Liver (tissue), 9 donors: ENCODE results near the gene TRIM7. TPM values are rescaled to one million over a fixed set of nuclear protein-coding genes. Genes with fewer than 3 reads are reported as not detected.

Experiments used
- DNase-seq: peaks from one replicate; pipeline ENCODE4 v3.0.0-alpha.2; 2017; ENCODE audit warnings: low spot score
- H3K27ac ChIP-seq, 2 donors: one replicate each; pipeline ENCODE4 v1.7.0; 2013; ENCODE audit warnings: inconsistent platforms in 2 of 2, low read length in 2 of 2, control low read depth in 1 of 2, low read depth in 1 of 2, mild to moderate bottlenecking in 1 of 2
- H3K27me3 ChIP-seq, 4 donors: one replicate each; pipeline versions ENCODE4 v1.6.1 to v1.7.0; 2013; ENCODE audit warnings: low read length in 3 of 4, inconsistent platforms in 1 of 4, mild to moderate bottlenecking in 1 of 4, moderate library complexity in 1 of 4; ENCODE audit not compliant: control insufficient read depth in 4 of 4, insufficient read depth in 4 of 4
- H3K36me3 ChIP-seq, 4 donors: one replicate each; pipeline versions ENCODE4 v1.6.1 to v1.7.0; 2013; ENCODE audit warnings: low read length in 3 of 4, mild to moderate bottlenecking in 3 of 4, low read depth in 1 of 4, moderate library complexity in 1 of 4; ENCODE audit not compliant: control insufficient read depth in 4 of 4, insufficient read depth in 3 of 4
- H3K4me1 ChIP-seq, 4 donors: one replicate each; pipeline versions ENCODE4 v1.6.1 to v1.7.0; 2013; ENCODE audit warnings: low read length in 3 of 4, mild to moderate bottlenecking in 3 of 4, moderate library complexity in 1 of 4; ENCODE audit not compliant: control insufficient read depth in 4 of 4, insufficient read depth in 4 of 4
- H3K4me3 ChIP-seq, 3 donors: one replicate each; pipeline versions ENCODE4 v1.6.1 to v1.7.0; 2013; ENCODE audit warnings: low read length in 3 of 3, control low read depth in 1 of 3, low read depth in 1 of 3, mild to moderate bottlenecking in 1 of 3
- H3K9ac ChIP-seq, 2 donors: one replicate each; pipeline ENCODE4 v1.7.0; 2013; ENCODE audit warnings: low read length in 2 of 2, mild to moderate bottlenecking in 2 of 2, moderate library complexity in 2 of 2, control low read depth in 1 of 2, low read depth in 1 of 2
- H3K9me3 ChIP-seq, 4 donors: one replicate each; pipeline versions ENCODE4 v1.6.1 to v1.7.0; 2013; ENCODE audit warnings: low read length in 3 of 4; ENCODE audit not compliant: control insufficient read depth in 4 of 4
- ATF3 ChIP-seq: IDR thresholded peaks from 2 replicates; pipeline ENCODE4 v1.6.1; 2016; ENCODE audit warnings: antibody characterized with exemption
- CTCF ChIP-seq: fragments of 150-350 bp; IDR thresholded peaks from 2 replicates; pipeline ENCODE4 v1.5.1; 2017; ENCODE audit warnings: improper control_type of control experiment, low read depth, low read length; ENCODE audit not compliant: missing input control
- EGR1 ChIP-seq, 2 donors: IDR thresholded peaks; 2 replicates each; pipeline ENCODE4 v1.6.1; 2016 to 2018; ENCODE audit warnings: antibody characterized with exemption in 2 of 2, low read depth in 2 of 2
- FOXA1 ChIP-seq: IDR thresholded peaks from 2 replicates; pipeline ENCODE4 v1.6.1; 2016; ENCODE audit warnings: antibody characterized with exemption
- FOXA2 ChIP-seq: IDR thresholded peaks from 2 replicates; pipeline ENCODE4 v1.6.1; 2016; ENCODE audit warnings: antibody characterized with exemption
- GABPA ChIP-seq, 2 donors: IDR thresholded peaks in 1 of 2; conservative IDR thresholded peaks in 1 of 2; 2 replicates each; pipeline ENCODE4 v1.6.1; 2016; ENCODE audit warnings: antibody characterized with exemption in 2 of 2, mild to moderate bottlenecking in 1 of 2, moderate library complexity in 1 of 2
- HNF4A ChIP-seq, 2 donors: conservative IDR thresholded peaks; 2 replicates each; pipeline ENCODE4 v1.6.1; 2016; ENCODE audit warnings: antibody characterized with exemption in 2 of 2, mild to moderate bottlenecking in 2 of 2
- HNF4G ChIP-seq: IDR thresholded peaks from 2 replicates; pipeline ENCODE4 v1.6.1; 2016; ENCODE audit warnings: antibody characterized with exemption
- JUND ChIP-seq, 2 donors: IDR thresholded peaks; 2 replicates each; pipeline ENCODE4 v1.6.1; 2016; ENCODE audit warnings: antibody characterized with exemption in 2 of 2
- MAX ChIP-seq: IDR thresholded peaks from 2 replicates; pipeline ENCODE4 v1.6.1; 2016; ENCODE audit warnings: antibody characterized with exemption
- NR2F2 ChIP-seq: IDR thresholded peaks from 2 replicates; pipeline ENCODE4 v1.6.1; 2016; ENCODE audit warnings: antibody characterized with exemption
- RAD21 ChIP-seq, 2 donors: IDR thresholded peaks; 2 replicates each; pipeline ENCODE4 v1.6.1; 2016; ENCODE audit warnings: antibody characterized with exemption in 2 of 2, mild to moderate bottlenecking in 2 of 2
- REST ChIP-seq: IDR thresholded peaks from 2 replicates; pipeline ENCODE4 v1.6.1; 2016; ENCODE audit warnings: antibody characterized with exemption, mild to moderate bottlenecking
- RXRA ChIP-seq, 2 donors: IDR thresholded peaks; 2 replicates each; pipeline ENCODE4 v1.6.1; 2017 to 2018; ENCODE audit warnings: antibody characterized with exemption in 2 of 2, mild to moderate bottlenecking in 1 of 2
- SP1 ChIP-seq: IDR thresholded peaks from 2 replicates; pipeline ENCODE4 v1.6.1; 2018; ENCODE audit warnings: antibody characterized with exemption, mild to moderate bottlenecking
- TAF1 ChIP-seq: conservative IDR thresholded peaks from 2 replicates; pipeline ENCODE4 v1.6.1; 2016; ENCODE audit warnings: antibody characterized with exemption, mild to moderate bottlenecking
- YY1 ChIP-seq: IDR thresholded peaks from 2 replicates; pipeline ENCODE4 v1.6.1; 2016; ENCODE audit warnings: antibody characterized with exemption, mild to moderate bottlenecking
- ZBTB33 ChIP-seq: IDR thresholded peaks from 2 replicates; pipeline ENCODE4 v1.6.1; 2016; ENCODE audit warnings: antibody characterized with exemption
- WGBS: extraction: QIAGEN DNeasy Blood & Tissue Kit; methylation state at CpG from one replicate; pipeline ENCODE4 v1.1.7; 2013; 5-methylcytosine and 5-hydroxymethylcytosine counted together
- polyA plus RNA-seq, 2 donors: library from polyadenylated mRNA; stranded (reverse) in 1 of 2; unstranded in 1 of 2; fragments of 200-250 nt in 1 of 2; fragments of >200 nt in 1 of 2; fragmentation: Nextera tagmentation in 1 of 2; extraction: Ambion mirVana in 1 of 2; gene quantifications; one replicate each; pipeline versions ENCODE4 v1.2.1 to v1.2.3, GENCODE V29; 2013 to 2015
- total RNA-seq, 2 donors: library from RNA; depleted of rRNA; stranded (reverse); fragments of >200 nt; gene quantifications; one replicate each; pipeline ENCODE4 v1.2.3, GENCODE V29; 2014
- donor health status: healthy.
- donor health status: healthy.
- donor health status: healthy.
- donor health status: healthy.
- donor health status: healthy.

TRIM7 gene
- total and polyA plus RNA-seq, 4 donors: 0.10 to 0.50 (median 0.14) TPM; not detected in 1

- DNase-seq: no peak
- Histone ChIP-seq H3K4me1 (peaks cover 0 to 3% (median 0%) of the 10 kb centered on the region in 4 donors), H3K9ac (no peak overlapping the region), H3K4me3 (no peak overlapping the region), H3K36me3 (no peaks in the 10 kb centered on the region), H3K9me3 (no peaks in the 10 kb centered on the region), H3K27ac (no peak overlapping the region), H3K27me3 (peaks cover 4 to 16% (median 11%) of the 10 kb centered on the region in 4 donors)
- WGBS: 67% methylated on average over 6 of the region's 6 CpGs
- TF ChIP-seq REST: no peak
- TF ChIP-seq ZBTB33: no peak
- no peak for TF ChIP-seq FOXA2
- no peak for TF ChIP-seq YY1
- TF ChIP-seq CTCF: no peak
- TF ChIP-seq RXRA (IDR thresholded peaks at IDR 0.05): no peak
- no peak for TF ChIP-seq HNF4G
- TF ChIP-seq NR2F2: no peak
- no peak for TF ChIP-seq HNF4A (conservative IDR thresholded peaks at IDR 0.05)
- no peak for TF ChIP-seq GABPA (IDR thresholded peaks at IDR 0.05 in 1 of 2, conservative IDR thresholded peaks at IDR 0.05 in 1 of 2)
- no peak for TF ChIP-seq ATF3
- TF ChIP-seq FOXA1: no peak
- no peak for TF ChIP-seq RAD21 (IDR thresholded peaks at IDR 0.05)
- no peak for TF ChIP-seq EGR1 (IDR thresholded peaks at IDR 0.05; ENCODE audit: low read depth in 2 of 2)
- no peak for TF ChIP-seq MAX
- TF ChIP-seq TAF1: no peak
- no peak for TF ChIP-seq SP1
- TF ChIP-seq JUND (IDR thresholded peaks at IDR 0.05): no peak
Measured at GRCh38 chr5:181166812-181167733, 37.9 kb downstream of the TRIM7 start.
